ENCODE data around the gene PPP2R2D. TPM values are rescaled to one million over a fixed set of nuclear protein-coding genes. Genes with fewer than 3 reads are reported as not detected.

PPP2R2D gene
- total RNA-seq, 1 experiment from 2014 or later, result 35.1 TPM

DNA sequence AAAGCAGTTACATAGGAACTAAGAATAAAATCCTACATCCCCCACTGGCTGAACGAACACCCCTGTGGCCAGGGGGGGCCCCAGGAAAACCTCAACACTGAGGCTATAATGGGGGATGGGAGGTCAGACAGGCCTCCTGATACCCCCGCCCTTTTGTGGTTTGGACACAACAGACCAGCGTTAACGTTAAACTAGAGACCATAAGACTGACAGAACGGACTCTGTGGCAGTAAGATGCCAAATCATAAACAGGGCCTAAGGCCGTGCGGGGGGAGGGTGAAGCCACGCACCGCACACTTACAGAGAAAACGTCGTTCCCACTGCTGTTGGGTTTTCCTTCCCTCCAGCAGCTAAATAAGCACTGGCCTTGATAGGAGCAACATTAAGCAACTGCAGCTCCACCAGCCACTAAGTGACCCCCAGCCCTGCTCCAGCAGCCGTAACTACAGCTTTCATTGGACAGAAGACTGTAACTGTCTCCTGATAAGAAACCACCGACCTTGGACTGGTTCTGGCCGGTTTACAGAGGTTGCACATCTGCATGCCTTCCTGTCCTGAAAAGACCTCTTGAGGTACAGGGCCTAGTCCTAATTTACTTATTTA lies 3.4 kb upstream of the PPP2R2D start:
- no peak overlapping the region for H2BK15ac ChIP-seq (ENCODE audit: low read depth, low read length)
- no peak overlapping the region for H2BK20ac ChIP-seq (ENCODE audit: low read depth, low read length, poor library complexity, severe bottlenecking)
- H3K23me2 ChIP-seq (ENCODE audit: insufficient read length, low read depth, low read length, poor library complexity, severe bottlenecking), result peaks cover 9% of the 10 kb centered on the region
- Mint-ChIP-seq H3K36me3 (ENCODE audit: insufficient read depth in 1 of 3, low read depth in 3 of 3) (peaks cover 0 to 6% (median 0%) of the 10 kb centered on the region in 3 experiments; a peak in 1 of 7 replicates), H3K4me1 (peaks cover 20 to 30% of the 10 kb centered on the region in 2 experiments), H3K27me3 (ENCODE audit: low read depth) (peaks cover 33% of the 10 kb centered on the region), H3K4me3 (no peak overlapping the region), H3K9me3 (no peaks in the 10 kb centered on the region; a peak in 1 of 5 replicates), H3K27ac (no peak overlapping the region; a peak in 1 of 7 replicates)
- no peak overlapping the region for H3K4ac ChIP-seq (ENCODE audit: low read depth, low read length)
- H3K9me3 ChIP-seq (ENCODE audit: control insufficient read depth, low read depth, low read length), result no peaks in the 10 kb centered on the region
- WGBS (ENCODE audit: extremely low coverage, insufficient read length, low lambda C conversion rate), result no CpG with 5 or more reads among the region's 14 CpGs
- DNase-seq, result no peak
- H3K4me2 ChIP-seq (ENCODE audit: insufficient read depth, insufficient read length, low read length), result no peak overlapping the region
- H3K23ac ChIP-seq (ENCODE audit: insufficient read length, low read depth, low read length), result no peak overlapping the region
- H4K5ac ChIP-seq (ENCODE audit: insufficient read length, low read depth, low read length), result no peak overlapping the region
- H3K79me2 ChIP-seq (ENCODE audit: insufficient read depth, low read length), result peaks cover 6% of the 10 kb centered on the region; the same call in 1 of the 2 replicates
- no peak overlapping the region for H3K14ac ChIP-seq (ENCODE audit: insufficient read depth, low read length)
- no peaks in the 10 kb centered on the region; the same call in 1 of the 2 replicates for H3K27me3 ChIP-seq (ENCODE audit: insufficient read depth, low read length)
- H3K4me1 ChIP-seq (ENCODE audit: insufficient read depth, low read length), result no peaks in the 10 kb centered on the region
- H3K79me1 ChIP-seq (ENCODE audit: insufficient read depth, low read depth, low read length, poor library complexity, severe bottlenecking), result no peaks in the 10 kb centered on the region
- no peak overlapping the region for H4K8ac ChIP-seq (replicated peaks; ENCODE audit: insufficient read length, low read depth, low read length)
- H3K9ac ChIP-seq (ENCODE audit: extremely low read depth, insufficient read length, low read length), result no peak overlapping the region
- H4K91ac ChIP-seq (ENCODE audit: insufficient read length, low read depth, low read length), result no peak overlapping the region
- H2AFZ ChIP-seq (ENCODE audit: low read length), result no peak overlapping the region
- TF ChIP-seq CTCF (conservative IDR thresholded peaks at IDR 0.05), result no peak
- H4K20me1 ChIP-seq (ENCODE audit: control insufficient read depth, insufficient read depth, insufficient read length), result no peaks in the 10 kb centered on the region
- H2BK5ac ChIP-seq (ENCODE audit: insufficient read length, low read length), result no peak overlapping the region
- H3T11ph ChIP-seq (ENCODE audit: low read length), result no peak overlapping the region
- H3K18ac ChIP-seq (ENCODE audit: insufficient read length, low read depth, low read length), result no peak overlapping the region
- H2AK5ac ChIP-seq (ENCODE audit: insufficient read length, low read length), result no peak overlapping the region
- no peak overlapping the region for H2BK120ac ChIP-seq (ENCODE audit: low read depth, low read length, poor library complexity, severe bottlenecking)
- no peak overlapping the region for H2BK12ac ChIP-seq (ENCODE audit: insufficient read length, low read depth, low read length)
- no peak overlapping the region for H3K27ac ChIP-seq (ENCODE audit: insufficient read length, low read depth, low read length)
- no peak overlapping the region for H3K56ac ChIP-seq (ENCODE audit: insufficient read length, low read depth, low read length)
